Fibroblast of the conjunctiva (primary cell): ENCODE results near the gene PTGES3L.
"Not testable (repeated sequence)": the region's sequence is repeated elsewhere in the genome, so short reads cannot be mapped to it uniquely, and the experiment has no call there.

Experiments
- DNase-seq: peaks from one replicate; pipeline ENCODE4 v3.0.0-alpha.2; 2010; ENCODE audit warnings: low read depth

PTGES3L gene

GRCh38 chr17:42919522-42920077, 60.3 kb downstream of the PTGES3L start:
- DNase-seq: not testable (repeated sequence)

- no peak for DNase-seq
These were observed 60.9 kb downstream of the PTGES3L start for GRCh38 chr17:42918902-42919521.
